Astrocyte of the hippocampus (primary cell): ENCODE results near the gene DNAJB6.
A peak's percentile ranks its signal among the peaks of the same experiment; 100 is the strongest.

Experiments used
- DNase-seq: peaks from one replicate; pipeline ENCODE4 v3.0.0; 2011; ENCODE audit warnings: low read depth, low spot score

The DNAJB6 gene

GRCh38 chr7:157409149-157409752 is 72.4 kb downstream of the DNAJB6 start:
- DNase-seq, result peak; percentile 47

GRCh38 chr7:157409753-157410727 is 73.2 kb downstream of the DNAJB6 start:
- DNase-seq, result no peak

- DNase-seq, result no peak
Measured at GRCh38 chr7:157410831-157411556, 74.2 kb downstream of the DNAJB6 start.

GRCh38 chr7:157411580-157411979 is 74.8 kb downstream of the DNAJB6 start:
- DNase-seq, result peak; percentile 29

GRCh38 chr7:157412021-157412443 is 75.2 kb downstream of the DNAJB6 start:
- peak; percentile 68 for DNase-seq

- no peak for DNase-seq
Measured at GRCh38 chr7:157412491-157413180, 75.8 kb downstream of the DNAJB6 start.

- DNase-seq, result no peak
Measured at GRCh38 chr7:157413881-157414701, 77.3 kb downstream of the DNAJB6 start.

- no peak for DNase-seq
Measured at GRCh38 chr7:157414702-157415096, 77.9 kb downstream of the DNAJB6 start.

GRCh38 chr7:157415486-157415885 is 78.7 kb downstream of the DNAJB6 start:
- DNase-seq, result no peak

GRCh38 chr7:157416011-157416410 is 79.2 kb downstream of the DNAJB6 start:
- DNase-seq, result no peak

- no peak for DNase-seq
Measured at GRCh38 chr7:157418204-157419034, 81.6 kb downstream of the DNAJB6 start.

GRCh38 chr7:157419035-157419293 is 82.2 kb downstream of the DNAJB6 start:
- DNase-seq, result no peak

- no peak for DNase-seq
Measured at GRCh38 chr7:157422279-157422678, 85.5 kb downstream of the DNAJB6 start.

GRCh38 chr7:157423348-157423747 is 86.5 kb downstream of the DNAJB6 start:
- DNase-seq, result no peak

GRCh38 chr7:157423886-157424565 is 87.2 kb downstream of the DNAJB6 start:
- DNase-seq, result no peak

GRCh38 chr7:157425137-157425731 is 88.4 kb downstream of the DNAJB6 start:
- no peak for DNase-seq

- no peak for DNase-seq
Measured at GRCh38 chr7:157425761-157426160, 89.0 kb downstream of the DNAJB6 start.

- DNase-seq, result no peak
Measured at GRCh38 chr7:157426463-157427301, 89.9 kb downstream of the DNAJB6 start.
